ENCODE results near the gene FTCD. TPM values are rescaled to one million over a fixed set of nuclear protein-coding genes. Genes with fewer than 3 reads are reported as not detected.

FTCD gene
- total RNA-seq, 1 experiment from 2014 or later: not detected

GRCh38 chr21:46094401-46095082 is 60.8 kb downstream of the FTCD start:
- no peak for DNase-seq (ENCODE audit: low read depth, low spot score)
- in situ Hi-C loops (cut with HindIII; ENCODE audit: low pct_unique_long_range_greater_than_20kb, low sequenced_read_pairs): no loop called here

- in situ Hi-C loops (cut with HindIII; ENCODE audit: low pct_unique_long_range_greater_than_20kb, low sequenced_read_pairs): no loop called here
- no peak for DNase-seq (ENCODE audit: low read depth, low spot score)
Observed at GRCh38 chr21:46093668-46094400, 61.5 kb downstream of the FTCD start.

GRCh38 chr21:46092811-46093667 is 62.3 kb downstream of the FTCD start:
- DNase-seq (ENCODE audit: low read depth, low spot score): no peak
- in situ Hi-C loops (cut with HindIII; ENCODE audit: low pct_unique_long_range_greater_than_20kb, low sequenced_read_pairs): no loop called here

GRCh38 chr21:46092026-46092764 is 63.2 kb downstream of the FTCD start:
- DNase-seq (ENCODE audit: low read depth, low spot score): no peak
- in situ Hi-C loops (cut with HindIII; ENCODE audit: low pct_unique_long_range_greater_than_20kb, low sequenced_read_pairs): no loop called here

- DNase-seq (ENCODE audit: low read depth, low spot score): no peak
- in situ Hi-C loops (cut with HindIII; ENCODE audit: low pct_unique_long_range_greater_than_20kb, low sequenced_read_pairs): no loop called here
Observed at GRCh38 chr21:46091631-46092025, 63.8 kb downstream of the FTCD start.

- DNase-seq (ENCODE audit: low read depth, low spot score): no peak
- in situ Hi-C loops (cut with HindIII; ENCODE audit: low pct_unique_long_range_greater_than_20kb, low sequenced_read_pairs): no loop called here
Observed at GRCh38 chr21:46091118-46091517, 64.3 kb downstream of the FTCD start.

GRCh38 chr21:46089285-46089684 is 66.1 kb downstream of the FTCD start:
- no peak for DNase-seq (ENCODE audit: low read depth, low spot score)
- in situ Hi-C loops (cut with HindIII; ENCODE audit: low pct_unique_long_range_greater_than_20kb, low sequenced_read_pairs): no loop called here

GRCh38 chr21:46088189-46088588 is 67.2 kb downstream of the FTCD start:
- in situ Hi-C loops (cut with HindIII; ENCODE audit: low pct_unique_long_range_greater_than_20kb, low sequenced_read_pairs): no loop called here
- DNase-seq (ENCODE audit: low read depth, low spot score): no peak

- in situ Hi-C loops (cut with HindIII; ENCODE audit: low pct_unique_long_range_greater_than_20kb, low sequenced_read_pairs): no loop called here
- no peak for DNase-seq (ENCODE audit: low read depth, low spot score)
Observed at GRCh38 chr21:46087641-46088040, 67.7 kb downstream of the FTCD start.

Other genes starting within 250 kb of the FTCD start
- 8.5 and 10.1 TPM in 2 replicates for gene COL6A1, start 173.8 kb downstream of the FTCD start, total RNA-seq (2014; rRNA removed; shearing (Covaris generic))
- gene COL6A2, start 57.5 kb downstream of the FTCD start, total RNA-seq (2014; rRNA removed; shearing (Covaris generic)): 21.3 and 24.0 TPM in 2 replicates
- gene SPATC1L, start 28.9 kb upstream of the FTCD start, total RNA-seq (2014; rRNA removed; shearing (Covaris generic)): 4.3 and 6.4 TPM in 2 replicates
- 15.6 and 19.3 TPM in 2 replicates for gene LSS, start 73.2 kb upstream of the FTCD start, total RNA-seq (2014; rRNA removed; shearing (Covaris generic))
- 49.1 and 57.4 TPM in 2 replicates for gene MCM3AP, start 130.0 kb upstream of the FTCD start, total RNA-seq (2014; rRNA removed; shearing (Covaris generic))
- gene YBEY, start 130.8 kb upstream of the FTCD start, total RNA-seq (2014; rRNA removed; shearing (Covaris generic)): 24.3 and 24.6 TPM in 2 replicates
- 2.4 and 2.5 TPM in 2 replicates for gene C21orf58, start 168.3 kb upstream of the FTCD start, total RNA-seq (2014; rRNA removed; shearing (Covaris generic))
- 8.8 and 9.0 TPM in 2 replicates for gene PCNT, start 168.6 kb upstream of the FTCD start, total RNA-seq (2014; rRNA removed; shearing (Covaris generic))

Data from SK-MEL-5 (cell line).